ENCODE results near the gene CMTM1. TPM values are rescaled to one million over a fixed set of nuclear protein-coding genes. Genes with fewer than 3 reads are reported as not detected.

Gene CMTM1, protein sequence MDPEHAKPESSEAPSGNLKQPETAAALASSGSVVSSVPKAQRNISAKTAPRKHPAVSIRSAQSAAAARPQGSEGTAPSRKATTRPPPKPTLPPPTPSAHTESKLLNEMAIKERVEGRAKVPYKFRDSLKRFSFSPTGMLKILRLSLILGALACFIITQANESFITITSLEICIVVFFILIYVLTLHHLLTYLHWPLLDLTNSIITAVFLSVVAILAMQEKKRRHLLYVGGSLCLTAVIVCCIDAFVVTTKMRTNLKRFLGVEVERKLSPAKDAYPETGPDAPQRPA
- total RNA-seq (10 to 100 TPM in 3 of 5 donors, 1 to 10 TPM in 1, under 1 TPM in 1; 0.95 to 12.9 (median 10.3) TPM), total RNA-seq (0.24 to 3.3 (median 0.80) reads per million in 29 experiments)
- total RNA-seq (2013): 4.6 TPM

DNA sequence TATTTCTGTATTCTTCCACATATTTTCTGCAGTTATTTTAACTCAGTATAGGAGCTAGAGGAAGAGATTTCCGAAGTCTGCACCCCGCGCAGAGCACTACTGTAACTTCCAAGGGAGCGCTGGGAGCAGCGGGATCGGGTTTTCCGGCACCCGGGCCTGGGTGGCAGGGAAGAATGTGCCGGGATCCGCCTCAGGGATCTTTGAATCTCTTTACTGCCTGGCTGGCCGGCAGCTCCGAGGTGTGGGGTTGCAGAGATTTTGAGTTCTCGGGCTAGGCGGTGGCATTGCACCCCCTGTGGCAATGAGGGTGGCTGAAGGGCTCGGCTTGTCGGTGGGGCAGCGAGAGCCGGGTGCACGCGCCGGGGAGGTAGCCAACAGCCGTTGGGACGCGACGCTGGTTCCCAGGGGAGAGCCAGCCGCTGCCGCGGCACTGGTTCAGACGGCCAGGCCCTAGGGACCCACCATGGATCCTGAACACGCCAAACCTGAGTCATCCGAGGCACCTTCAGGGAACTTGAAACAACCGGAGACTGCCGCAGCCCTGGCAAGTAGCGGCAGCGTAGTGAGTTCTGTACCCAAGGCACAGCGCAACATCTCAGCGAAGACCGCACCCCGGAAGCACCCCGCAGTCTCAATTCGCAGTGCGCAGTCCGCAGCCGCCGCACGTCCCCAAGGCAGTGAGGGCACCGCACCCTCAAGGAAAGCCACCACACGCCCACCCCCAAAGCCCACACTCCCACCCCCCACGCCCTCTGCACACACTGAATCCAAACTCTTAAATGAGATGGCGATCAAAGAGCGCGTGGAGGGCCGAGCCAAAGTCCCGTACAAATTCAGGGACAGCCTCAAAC is at the start of gene CMTM1:
TSS of gene CMTM1 (plus strand) at position 389 of the 851 bp plus-strand sequence. CDS start at position 464, 75 bp downstream.
- ChIA-PET CTCF (no interaction called here), POLR2A (no interaction called here)
- peaks cover 0 to 35% of the 10 kb centered on the region in 2 donors for H3K36me3 ChIP-seq (ENCODE audit: control insufficient read depth in 2 of 2, extremely low read depth in 1 of 2, insufficient read depth in 1 of 2, low read length in 1 of 2)
- no peaks in the 10 kb centered on the region for H3K9me3 Mint-ChIP-seq
- H3K27me3 ChIP-seq (replicated peaks in 1 of 2; ENCODE audit: control insufficient read depth in 2 of 2, extremely low read depth in 1 of 2, insufficient read depth in 2 of 2, low read length in 1 of 2): no peaks in the 10 kb centered on the region
- peaks cover 27 to 36% (median 33%) of the 10 kb centered on the region in 3 donors for H3K4me1 Mint-ChIP-seq
- peaks cover 30% of the 10 kb centered on the region for H3K36me3 Mint-ChIP-seq
- DNase-seq (no peak), ATAC-seq (replicated peaks in 1 of 4) (no peak)
- no peak within 1 kb of the TSS for H3K4me3 ChIP-seq (ENCODE audit: control insufficient read depth in 1 of 2, extremely low read depth in 1 of 2, low read length in 1 of 2)
- no peaks in the 10 kb centered on the region for H3K27me3 Mint-ChIP-seq
- H3K4me1 ChIP-seq (ENCODE audit: control insufficient read depth in 1 of 2, extremely low read depth in 1 of 2, insufficient read depth in 2 of 2, low read length in 2 of 2): peaks cover 5 to 12% of the 10 kb centered on the region in 2 experiments
- no peak within 1 kb of the TSS for H3K4me3 Mint-ChIP-seq
- H3K27ac Mint-ChIP-seq: peak within 1 kb of the TSS; percentile 12 to 14
- WGBS (ENCODE audit: insufficient coverage): 97% methylated on average over 43 of the region's 54 CpGs
- H3K9me3 ChIP-seq: no peaks in the 10 kb centered on the region
- H3K27ac ChIP-seq (ENCODE audit: low read length): no peak within 1 kb of the TSS

DNA sequence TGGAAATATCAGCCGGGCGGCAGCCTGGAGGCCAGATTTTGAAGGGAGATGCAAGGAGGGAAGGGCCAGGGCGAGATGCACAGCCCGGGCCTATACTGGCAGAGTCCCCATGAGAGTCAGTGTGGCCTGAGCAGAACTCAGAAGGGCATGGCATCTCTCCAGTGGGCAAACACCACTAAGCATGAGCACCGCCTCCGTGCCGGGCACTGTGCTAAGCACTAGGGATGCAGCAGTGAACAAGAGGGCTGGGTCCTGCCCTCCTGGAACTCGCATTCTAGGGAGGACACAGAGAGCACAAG is 49.8 kb upstream of the CMTM1 start:
- Mint-ChIP-seq H3K4me1 (peaks cover 63 to 81% (median 68%) of the 10 kb centered on the region in 3 donors), H3K36me3 (peaks cover 2% of the 10 kb centered on the region), H3K27ac (peak overlapping the region; percentile 96 to 99), H3K9me3 (no peaks in the 10 kb centered on the region), H3K4me3 (peak overlapping the region; percentile 34 to 73 (median 62)), H3K27me3 (no peaks in the 10 kb centered on the region)
- ATAC-seq (replicated peaks in 1 of 4) (peak in 1 of 4 experiments; percentile 14), DNase-seq (no peak)
- H3K4me3 ChIP-seq (ENCODE audit: control insufficient read depth in 1 of 2, extremely low read depth in 1 of 2, low read length in 1 of 2): no peak overlapping the region
- ChIA-PET POLR2A (no interaction called here), CTCF (no interaction called here)
- no peaks in the 10 kb centered on the region for H3K36me3 ChIP-seq (ENCODE audit: control insufficient read depth in 2 of 2, extremely low read depth in 1 of 2, insufficient read depth in 1 of 2, low read length in 1 of 2)
- H3K27ac ChIP-seq (ENCODE audit: low read length): peak overlapping the region; percentile 96
- no peaks in the 10 kb centered on the region for H3K27me3 ChIP-seq (replicated peaks in 1 of 2; ENCODE audit: control insufficient read depth in 2 of 2, extremely low read depth in 1 of 2, insufficient read depth in 2 of 2, low read length in 1 of 2)
- WGBS (ENCODE audit: insufficient coverage): 55% methylated on average over 6 of the region's 8 CpGs
- no peaks in the 10 kb centered on the region for H3K9me3 ChIP-seq
- H3K4me1 ChIP-seq (ENCODE audit: control insufficient read depth in 1 of 2, extremely low read depth in 1 of 2, insufficient read depth in 2 of 2, low read length in 2 of 2): peaks cover 32 to 62% of the 10 kb centered on the region in 2 experiments

DNA sequence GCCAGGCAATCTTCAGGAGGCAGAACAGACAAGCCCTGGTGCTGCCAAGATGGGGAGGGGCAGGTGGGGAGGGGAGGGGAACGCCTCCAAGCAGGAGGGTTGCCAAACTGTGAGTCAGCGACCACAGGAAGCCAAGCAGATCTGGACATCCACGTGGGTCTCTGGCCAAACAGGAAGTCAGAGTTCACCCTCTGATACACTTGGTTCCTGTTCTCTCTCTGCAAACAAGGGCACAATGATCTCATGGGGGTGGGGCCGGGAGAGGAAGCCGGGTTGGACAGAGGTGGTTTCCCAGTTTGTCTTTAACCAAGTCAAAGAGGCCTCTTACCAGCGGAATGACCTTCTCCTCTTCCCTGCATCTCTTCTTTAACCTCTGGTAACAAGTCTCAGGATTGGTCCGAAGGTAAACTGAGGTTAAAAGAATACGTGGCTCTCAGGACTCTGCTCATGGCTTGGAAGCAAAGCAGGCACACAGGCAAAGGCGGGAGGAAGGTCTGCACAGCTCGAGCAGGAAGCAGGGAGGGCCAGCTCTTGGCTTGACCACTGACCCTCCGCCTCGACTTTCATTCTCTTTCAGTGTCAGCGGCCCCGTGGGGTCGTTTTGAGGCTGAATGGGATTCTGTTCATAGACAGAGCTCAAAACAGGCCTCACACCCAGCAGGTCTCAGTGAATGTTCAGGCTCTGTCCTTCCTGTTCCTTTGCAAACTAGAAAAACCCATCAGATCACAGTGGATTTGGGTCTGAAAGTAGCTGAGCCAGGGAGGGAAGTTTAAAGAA is 49.2 kb upstream of the CMTM1 start:
- peak; percentile 73 to 87 (median 78) for ATAC-seq (replicated peaks in 1 of 4)
- POLR2A ChIA-PET: no interaction called here
- no peak overlapping the region for H3K4me3 ChIP-seq (ENCODE audit: control insufficient read depth in 1 of 2, extremely low read depth in 1 of 2, low read length in 1 of 2)

DNA sequence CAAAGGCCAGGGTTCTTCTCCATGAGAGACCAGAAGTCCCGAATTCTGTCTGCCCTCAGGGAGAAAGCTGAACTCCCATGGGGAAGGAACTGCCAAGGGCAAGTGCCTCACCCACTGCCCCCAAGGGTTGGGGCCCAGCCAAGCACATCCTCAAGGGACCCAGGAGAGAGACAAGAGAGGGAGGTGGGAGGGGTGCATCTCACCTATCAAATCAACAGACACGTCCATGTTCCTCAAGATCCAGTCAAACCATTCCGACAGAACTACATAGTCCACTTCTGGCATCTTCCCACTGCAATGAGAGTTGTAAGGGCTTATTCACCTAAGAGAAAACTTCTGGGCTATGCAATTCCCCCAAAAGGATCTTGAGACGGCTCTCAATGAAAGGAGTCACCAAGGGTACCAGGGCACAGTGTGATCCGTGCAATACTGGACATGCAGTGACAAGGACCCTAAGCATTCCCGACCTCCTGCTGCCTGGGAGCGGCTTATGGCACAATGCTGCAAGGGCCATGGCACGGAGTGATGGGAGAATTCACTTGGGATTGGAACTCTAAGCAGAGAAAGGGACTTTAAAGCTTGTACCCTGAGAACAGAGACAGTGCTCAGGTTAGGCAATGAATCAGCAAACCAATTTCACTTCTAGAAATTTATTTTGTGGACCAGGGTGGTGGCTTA is 48.5 kb upstream of the CMTM1 start:
- Mint-ChIP-seq H3K4me1 (peaks cover 70 to 86% (median 78%) of the 10 kb centered on the region in 3 donors), H3K36me3 (no peaks in the 10 kb centered on the region), H3K4me3 (peak overlapping the region in 1 of 3 donors; percentile 73), H3K27me3 (no peaks in the 10 kb centered on the region), H3K9me3 (no peaks in the 10 kb centered on the region), H3K27ac (peak overlapping the region; percentile 96 to 99)
- CTCF ChIA-PET: interaction anchor here in 1 of 2 donors (0.7 to 1.0 kb wide), 2 partner anchors 33 to 45 kb away, joined by 4 to 5 read pairs; no protein-coding TSS in a partner anchor
- Histone ChIP-seq H3K36me3 (ENCODE audit: control insufficient read depth in 2 of 2, extremely low read depth in 1 of 2, insufficient read depth in 1 of 2, low read length in 1 of 2) (no peaks in the 10 kb centered on the region), H3K9me3 (no peaks in the 10 kb centered on the region), H3K27ac (ENCODE audit: low read length) (peak overlapping the region; percentile 96), H3K4me1 (ENCODE audit: control insufficient read depth in 1 of 2, extremely low read depth in 1 of 2, insufficient read depth in 2 of 2, low read length in 2 of 2) (peaks cover 43 to 75% of the 10 kb centered on the region in 2 experiments), H3K4me3 (ENCODE audit: control insufficient read depth in 1 of 2, extremely low read depth in 1 of 2, low read length in 1 of 2) (no peak overlapping the region), H3K27me3 (replicated peaks in 1 of 2; ENCODE audit: control insufficient read depth in 2 of 2, extremely low read depth in 1 of 2, insufficient read depth in 2 of 2, low read length in 1 of 2) (no peaks in the 10 kb centered on the region)
- 100% methylated on average over 6 of the region's 8 CpGs for WGBS (ENCODE audit: insufficient coverage)
- ATAC-seq (replicated peaks in 1 of 4): no peak
- POLR2A ChIA-PET: no interaction called here
- DNase-seq: no peak

More for the DNA sequence above, 49.2 kb upstream of the CMTM1 start:
- Mint-ChIP-seq H3K4me3 (peak overlapping the region; percentile 34 to 73 (median 65)), H3K4me1 (peaks cover 65 to 81% (median 71%) of the 10 kb centered on the region in 3 donors), H3K27ac (peak overlapping the region; percentile 96 to 99), H3K27me3 (no peaks in the 10 kb centered on the region), H3K9me3 (no peaks in the 10 kb centered on the region), H3K36me3 (peaks cover under 1% of the 10 kb centered on the region)
- Histone ChIP-seq H3K9me3 (no peaks in the 10 kb centered on the region), H3K4me1 (ENCODE audit: control insufficient read depth in 1 of 2, extremely low read depth in 1 of 2, insufficient read depth in 2 of 2, low read length in 2 of 2) (peaks cover 37 to 67% of the 10 kb centered on the region in 2 experiments), H3K36me3 (ENCODE audit: control insufficient read depth in 2 of 2, extremely low read depth in 1 of 2, insufficient read depth in 1 of 2, low read length in 1 of 2) (no peaks in the 10 kb centered on the region), H3K27ac (ENCODE audit: low read length) (peak overlapping the region; percentile 96), H3K27me3 (replicated peaks in 1 of 2; ENCODE audit: control insufficient read depth in 2 of 2, extremely low read depth in 1 of 2, insufficient read depth in 2 of 2, low read length in 1 of 2) (no peaks in the 10 kb centered on the region)
- DNase-seq: peak; percentile 40 to 86 (median 69)
- CTCF ChIA-PET: interaction anchor here in 1 of 2 donors (0.7 to 1.0 kb wide), 2 partner anchors 34 to 45 kb away, joined by 4 to 5 read pairs; no protein-coding TSS in a partner anchor
- 20% methylated on average over 6 of the region's 15 CpGs for WGBS (ENCODE audit: insufficient coverage)

DNA sequence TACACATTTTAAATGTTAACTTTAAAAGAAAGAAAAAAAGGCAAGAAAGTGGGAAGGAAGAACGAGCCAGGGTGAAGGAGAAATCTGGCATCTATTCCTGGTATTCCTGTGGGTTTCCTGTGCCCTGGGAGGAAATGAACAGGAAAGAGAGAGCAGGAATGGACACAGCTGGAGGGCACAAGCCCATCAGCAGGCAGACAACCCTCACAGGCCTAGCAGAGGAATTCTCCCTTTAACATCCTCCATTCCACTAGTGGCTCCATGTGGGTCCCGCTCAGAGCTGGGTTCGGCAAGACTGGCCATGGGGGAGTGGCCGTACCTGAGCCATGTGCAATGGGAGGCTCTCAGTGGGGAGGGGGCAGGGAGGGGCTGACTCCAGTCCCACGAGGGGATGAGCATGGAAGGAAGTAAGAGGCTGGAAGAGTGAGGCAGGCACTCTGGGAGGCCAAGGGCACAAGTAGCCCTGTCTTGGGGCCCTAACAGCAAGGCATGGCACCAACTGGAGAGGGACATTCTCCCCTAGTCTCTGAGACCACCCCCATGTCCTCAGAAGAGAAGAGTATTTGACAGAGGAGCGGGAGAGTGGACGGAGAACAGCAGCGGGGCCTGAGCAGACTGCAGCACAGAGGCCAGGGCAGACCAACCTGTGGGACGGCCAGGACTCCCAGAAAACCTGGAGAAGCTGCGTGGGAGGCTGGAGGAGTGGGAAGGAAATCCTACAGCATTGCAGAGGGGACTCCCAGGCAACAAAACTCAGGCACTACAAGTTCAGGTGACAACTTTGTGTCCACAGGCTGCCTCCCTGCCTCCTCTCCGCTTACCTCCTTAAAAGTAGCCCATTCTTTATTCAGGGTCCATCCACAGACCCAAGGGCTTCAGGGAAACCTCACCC is 46.5 kb upstream of the CMTM1 start:
- Histone ChIP-seq H3K9me3 (no peaks in the 10 kb centered on the region), H3K36me3 (ENCODE audit: control insufficient read depth in 2 of 2, extremely low read depth in 1 of 2, insufficient read depth in 1 of 2, low read length in 1 of 2) (no peaks in the 10 kb centered on the region), H3K4me3 (ENCODE audit: control insufficient read depth in 1 of 2, extremely low read depth in 1 of 2, low read length in 1 of 2) (no peak overlapping the region), H3K27ac (ENCODE audit: low read length) (peak overlapping the region; percentile 68), H3K27me3 (replicated peaks in 1 of 2; ENCODE audit: control insufficient read depth in 2 of 2, extremely low read depth in 1 of 2, insufficient read depth in 2 of 2, low read length in 1 of 2) (no peaks in the 10 kb centered on the region), H3K4me1 (ENCODE audit: control insufficient read depth in 1 of 2, extremely low read depth in 1 of 2, insufficient read depth in 2 of 2, low read length in 2 of 2) (peaks cover 58 to 87% of the 10 kb centered on the region in 2 experiments)
- Mint-ChIP-seq H3K27ac (peak overlapping the region; percentile 96 to 99), H3K4me1 (peaks cover 90 to 95% (median 92%) of the 10 kb centered on the region in 3 donors), H3K36me3 (no peaks in the 10 kb centered on the region), H3K27me3 (no peaks in the 10 kb centered on the region), H3K4me3 (peak overlapping the region in 1 of 3 donors; percentile 69), H3K9me3 (no peaks in the 10 kb centered on the region)
- DNase-seq (no peak), ATAC-seq (replicated peaks in 1 of 4) (no peak)
- POLR2A ChIA-PET: interaction anchor here in 1 of 2 donors (0.6 kb wide), 1 partner anchor 43 kb away, joined by 3 read pairs; no protein-coding TSS in a partner anchor
- 100% methylated on average over 4 of the region's 11 CpGs for WGBS (ENCODE audit: insufficient coverage)
- CTCF ChIA-PET: interaction anchor here in 1 of 2 donors (0.6 kb wide), 1 partner anchor 33 kb away, joined by 3 read pairs; no protein-coding TSS in a partner anchor
